ENCODE measurements around the gene ATP1A1.

DNA sequence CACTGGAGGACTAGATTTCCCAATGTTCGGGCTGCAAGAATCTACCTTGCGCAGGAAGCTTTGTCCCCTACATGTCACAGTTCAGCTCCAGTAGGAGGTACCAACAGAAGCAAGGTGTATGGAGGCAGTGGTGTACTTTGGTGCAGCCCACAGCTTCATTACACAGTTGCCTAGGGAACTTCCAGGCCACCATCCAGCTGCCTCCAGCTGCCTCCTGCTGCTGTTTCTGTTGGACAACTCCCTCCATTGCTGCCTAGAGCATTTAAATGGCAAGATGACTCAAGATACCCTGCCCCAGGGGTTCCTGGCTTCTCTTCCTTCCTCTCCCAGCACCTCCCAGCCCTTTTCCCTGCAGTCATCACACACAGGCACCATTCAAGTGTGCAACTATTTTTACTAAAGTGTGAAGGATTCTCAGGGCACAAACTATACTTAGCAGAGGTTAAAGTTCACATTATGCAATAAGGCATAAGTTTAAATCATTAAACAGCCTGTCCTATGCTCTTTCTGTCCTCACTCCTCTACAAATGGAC, 39.0 kb upstream of the ATP1A1 start:
- TF ChIP-seq, protein P1, sequence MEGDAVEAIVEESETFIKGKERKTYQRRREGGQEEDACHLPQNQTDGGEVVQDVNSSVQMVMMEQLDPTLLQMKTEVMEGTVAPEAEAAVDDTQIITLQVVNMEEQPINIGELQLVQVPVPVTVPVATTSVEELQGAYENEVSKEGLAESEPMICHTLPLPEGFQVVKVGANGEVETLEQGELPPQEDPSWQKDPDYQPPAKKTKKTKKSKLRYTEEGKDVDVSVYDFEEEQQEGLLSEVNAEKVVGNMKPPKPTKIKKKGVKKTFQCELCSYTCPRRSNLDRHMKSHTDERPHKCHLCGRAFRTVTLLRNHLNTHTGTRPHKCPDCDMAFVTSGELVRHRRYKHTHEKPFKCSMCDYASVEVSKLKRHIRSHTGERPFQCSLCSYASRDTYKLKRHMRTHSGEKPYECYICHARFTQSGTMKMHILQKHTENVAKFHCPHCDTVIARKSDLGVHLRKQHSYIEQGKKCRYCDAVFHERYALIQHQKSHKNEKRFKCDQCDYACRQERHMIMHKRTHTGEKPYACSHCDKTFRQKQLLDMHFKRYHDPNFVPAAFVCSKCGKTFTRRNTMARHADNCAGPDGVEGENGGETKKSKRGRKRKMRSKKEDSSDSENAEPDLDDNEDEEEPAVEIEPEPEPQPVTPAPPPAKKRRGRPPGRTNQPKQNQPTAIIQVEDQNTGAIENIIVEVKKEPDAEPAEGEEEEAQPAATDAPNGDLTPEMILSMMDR (IDR thresholded peaks at IDR 0.05) = no peak
- no peak for TF ChIP-seq POLR2A (IDR thresholded peaks at IDR 0.05)
- no peak for TF ChIP-seq EP300 (IDR thresholded peaks at IDR 0.05)

Measured in ovary (tissue), 3 donors.